Measurements from ENCODE around the gene C1orf21. TPM values are rescaled to one million over a fixed set of nuclear protein-coding genes. Genes with fewer than 3 reads are reported as not detected.

Gene C1orf21
- total RNA-seq, 1 donor from 2014 or later = 31.8 TPM

GRCh38 chr1:184545601-184546000 lies 158.8 kb downstream of the C1orf21 start:
- H3K4me3 Mint-ChIP-seq (ENCODE audit: unreplicated experiment) = no peak overlapping the region
- TF ChIP-seq, protein P1, sequence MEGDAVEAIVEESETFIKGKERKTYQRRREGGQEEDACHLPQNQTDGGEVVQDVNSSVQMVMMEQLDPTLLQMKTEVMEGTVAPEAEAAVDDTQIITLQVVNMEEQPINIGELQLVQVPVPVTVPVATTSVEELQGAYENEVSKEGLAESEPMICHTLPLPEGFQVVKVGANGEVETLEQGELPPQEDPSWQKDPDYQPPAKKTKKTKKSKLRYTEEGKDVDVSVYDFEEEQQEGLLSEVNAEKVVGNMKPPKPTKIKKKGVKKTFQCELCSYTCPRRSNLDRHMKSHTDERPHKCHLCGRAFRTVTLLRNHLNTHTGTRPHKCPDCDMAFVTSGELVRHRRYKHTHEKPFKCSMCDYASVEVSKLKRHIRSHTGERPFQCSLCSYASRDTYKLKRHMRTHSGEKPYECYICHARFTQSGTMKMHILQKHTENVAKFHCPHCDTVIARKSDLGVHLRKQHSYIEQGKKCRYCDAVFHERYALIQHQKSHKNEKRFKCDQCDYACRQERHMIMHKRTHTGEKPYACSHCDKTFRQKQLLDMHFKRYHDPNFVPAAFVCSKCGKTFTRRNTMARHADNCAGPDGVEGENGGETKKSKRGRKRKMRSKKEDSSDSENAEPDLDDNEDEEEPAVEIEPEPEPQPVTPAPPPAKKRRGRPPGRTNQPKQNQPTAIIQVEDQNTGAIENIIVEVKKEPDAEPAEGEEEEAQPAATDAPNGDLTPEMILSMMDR (IDR thresholded peaks at IDR 0.05) = no peak
- peaks cover 12% of the 10 kb centered on the region for H3K4me1 Mint-ChIP-seq (ENCODE audit: unreplicated experiment)
- H3K9me3 Mint-ChIP-seq (ENCODE audit: unreplicated experiment) = no peaks in the 10 kb centered on the region
- no peaks in the 10 kb centered on the region for H3K27me3 Mint-ChIP-seq (ENCODE audit: unreplicated experiment)
- peaks cover 2% of the 10 kb centered on the region for H3K36me3 Mint-ChIP-seq (ENCODE audit: unreplicated experiment)
- DNase-seq (ENCODE audit: extremely low spot score, unreplicated experiment) = no peak
- H3K27ac Mint-ChIP-seq (ENCODE audit: unreplicated experiment) = no peak overlapping the region

GRCh38 chr1:184552446-184552845 lies 165.6 kb downstream of the C1orf21 start:
- Mint-ChIP-seq H3K27ac (ENCODE audit: unreplicated experiment) (no peak overlapping the region), H3K27me3 (ENCODE audit: unreplicated experiment) (no peaks in the 10 kb centered on the region), H3K4me1 (ENCODE audit: unreplicated experiment) (peaks cover 7% of the 10 kb centered on the region), H3K9me3 (ENCODE audit: unreplicated experiment) (no peaks in the 10 kb centered on the region), H3K36me3 (ENCODE audit: unreplicated experiment) (no peaks in the 10 kb centered on the region), H3K4me3 (ENCODE audit: unreplicated experiment) (no peak overlapping the region)
- TF ChIP-seq, protein P1 (IDR thresholded peaks at IDR 0.05) = no peak
- no peak for DNase-seq (ENCODE audit: extremely low spot score, unreplicated experiment)

DNA sequence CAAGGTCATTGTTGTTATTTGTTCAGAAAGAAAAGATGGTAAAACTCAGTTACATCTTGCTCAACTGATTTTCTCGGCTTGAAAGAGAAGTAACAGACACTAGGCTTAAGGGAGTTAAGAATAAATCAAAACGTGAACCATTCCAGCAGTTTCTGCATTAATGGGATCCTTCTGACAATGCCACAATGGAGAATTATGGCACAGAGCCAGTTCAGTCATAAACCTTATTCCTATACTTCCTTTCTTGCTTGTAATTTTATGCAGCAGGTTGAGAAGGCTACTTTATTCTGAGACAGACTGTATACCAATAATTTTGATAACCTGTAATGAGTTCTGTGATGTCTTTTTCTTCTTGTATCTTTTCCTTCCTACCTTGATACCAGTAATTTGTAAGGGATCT lies 167.0 kb downstream of the C1orf21 start:
- no peaks in the 10 kb centered on the region for H3K27me3 Mint-ChIP-seq (ENCODE audit: unreplicated experiment)
- TF ChIP-seq, protein P1 (IDR thresholded peaks at IDR 0.05) = no peak
- peaks cover 7% of the 10 kb centered on the region for H3K4me1 Mint-ChIP-seq (ENCODE audit: unreplicated experiment)

GRCh38 chr1:184555665-184556641 lies 169.1 kb downstream of the C1orf21 start:
- H3K27me3 Mint-ChIP-seq (ENCODE audit: unreplicated experiment) = no peaks in the 10 kb centered on the region
- H3K9me3 Mint-ChIP-seq (ENCODE audit: unreplicated experiment) = no peaks in the 10 kb centered on the region
- TF ChIP-seq, protein P1 (IDR thresholded peaks at IDR 0.05) = no peak
- no peaks in the 10 kb centered on the region for H3K36me3 Mint-ChIP-seq (ENCODE audit: unreplicated experiment)
- peaks cover 6% of the 10 kb centered on the region for H3K4me1 Mint-ChIP-seq (ENCODE audit: unreplicated experiment)
- DNase-seq (ENCODE audit: extremely low spot score, unreplicated experiment) = no peak
- H3K27ac Mint-ChIP-seq (ENCODE audit: unreplicated experiment) = no peak overlapping the region
- no peak overlapping the region for H3K4me3 Mint-ChIP-seq (ENCODE audit: unreplicated experiment)

More for the DNA sequence above, 167.0 kb downstream of the C1orf21 start:
- Mint-ChIP-seq H3K27ac (ENCODE audit: unreplicated experiment) (no peak overlapping the region), H3K4me3 (ENCODE audit: unreplicated experiment) (no peak overlapping the region), H3K36me3 (ENCODE audit: unreplicated experiment) (no peaks in the 10 kb centered on the region), H3K9me3 (ENCODE audit: unreplicated experiment) (no peaks in the 10 kb centered on the region)
- DNase-seq (ENCODE audit: extremely low spot score, unreplicated experiment) = no peak

DNA sequence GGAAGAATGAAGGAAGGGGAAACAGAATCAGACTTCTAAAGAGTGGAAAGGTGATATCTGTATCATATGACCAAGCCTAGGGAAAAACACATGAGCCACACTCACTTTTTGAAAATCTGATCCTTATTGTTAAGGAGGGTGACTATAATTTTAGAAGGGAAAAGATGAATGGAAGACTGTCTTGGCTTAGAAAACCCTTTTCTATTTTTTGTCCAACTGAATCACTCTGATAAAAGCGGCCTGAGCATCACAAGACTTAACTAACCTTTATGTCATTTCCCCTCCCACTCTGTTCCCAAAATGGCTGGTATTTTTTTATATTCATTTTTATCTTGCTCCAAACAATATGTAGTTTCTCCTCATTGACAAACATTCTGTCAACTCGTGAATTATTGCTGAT lies 169.8 kb downstream of the C1orf21 start:
- Mint-ChIP-seq H3K9me3 (ENCODE audit: unreplicated experiment) (no peaks in the 10 kb centered on the region), H3K4me3 (ENCODE audit: unreplicated experiment) (no peak overlapping the region), H3K36me3 (ENCODE audit: unreplicated experiment) (no peaks in the 10 kb centered on the region), H3K27me3 (ENCODE audit: unreplicated experiment) (no peaks in the 10 kb centered on the region), H3K4me1 (ENCODE audit: unreplicated experiment) (peaks cover 3% of the 10 kb centered on the region), H3K27ac (ENCODE audit: unreplicated experiment) (no peak overlapping the region)
- TF ChIP-seq, protein P1 (IDR thresholded peaks at IDR 0.05) = no peak
- no peak for DNase-seq (ENCODE audit: extremely low spot score, unreplicated experiment)
